SK-N-SH (cell line): Measurements from ENCODE around the gene DKC1. TPM values are rescaled to one million over a fixed set of nuclear protein-coding genes. Genes with fewer than 3 reads are reported as not detected.

Experiments used
- CTCF ChIA-PET: fragments of 300-600, 350-600 bp; formaldehyde crosslinking; extraction: SDS; loops from one replicate; lab custom pipeline; 2021; lab: Yijun Ruan, JAX
- POLR2A ChIA-PET: fragments of 350-600 bp; sonication (Branson Sonifier 250); formaldehyde crosslinking; extraction: SDS; loops from one replicate; lab custom pipeline; 2020; ENCODE audit warnings: antibody characterized with exemption, inconsistent platforms; lab: Yijun Ruan, JAX
- DNase-seq: peaks from one replicate; pipeline ENCODE4 v3.0.0; 2012
- H2AFZ ChIP-seq: fragments of 200-600 bp; sonication (generic); 2 replicates; pipeline ENCODE4 v1.8.1; 2016; ENCODE audit warnings: antibody characterized with exemption, mild to moderate bottlenecking, low read depth
- H3F3A ChIP-seq: fragments of 200-600 bp; sonication (generic); replicated peaks from 2 replicates; pipeline ENCODE3; 2016; ENCODE audit warnings: antibody characterized with exemption, mild to moderate bottlenecking; ENCODE audit not compliant: insufficient read depth
- H3K27ac ChIP-seq, 2 experiments: fragments of 200-500 bp in 1 of 2; fragments of 200-600 bp in 1 of 2; sonication (Bioruptor generic) in 1 of 2; sonication (generic), shearing (Covaris generic) in 1 of 2; 2 replicates each; pipeline versions ENCODE4 v1.5.1 to v1.6.1; 2014 to 2016; ENCODE audit warnings: low read depth in 2 of 2, inconsistent platforms in 1 of 2, low read length in 1 of 2, mild to moderate bottlenecking in 1 of 2, mixed read lengths in 1 of 2
- H3K27me3 ChIP-seq: fragments of 200-600 bp; sonication (generic), shearing (Covaris generic); 2 replicates; pipeline ENCODE4 v1.6.1; 2016; ENCODE audit warnings: mixed run types; ENCODE audit not compliant: insufficient read depth
- H3K36me3 ChIP-seq, 2 experiments: fragments of 200-500 bp in 1 of 2; fragments of 200-600 bp in 1 of 2; sonication (Bioruptor generic) in 1 of 2; sonication (generic) in 1 of 2; replicated peaks in 1 of 2; 2 replicates each; pipeline versions ENCODE3 to v1.5.1; 2014 to 2016; ENCODE audit warnings: low read length in 1 of 2, mild to moderate bottlenecking in 1 of 2; ENCODE audit not compliant: insufficient read depth in 2 of 2, control insufficient read depth in 1 of 2
- H3K4me1 ChIP-seq, 2 experiments: fragments of 200-500 bp in 1 of 2; fragments of 200-600 bp in 1 of 2; sonication (Bioruptor generic) in 1 of 2; sonication (generic), shearing (Covaris generic) in 1 of 2; 2 replicates each; pipeline versions ENCODE4 v1.5.1 to v1.6.1; 2014 to 2016; ENCODE audit warnings: low read depth in 1 of 2, low read length in 1 of 2, mixed run types in 1 of 2; ENCODE audit not compliant: insufficient read depth in 2 of 2, control insufficient read depth in 1 of 2
- H3K4me2 ChIP-seq: fragments of 200-600 bp; sonication (generic), shearing (Covaris generic); 2 replicates; pipeline ENCODE4 v1.6.1; 2017; ENCODE audit warnings: mixed run types
- H3K4me3 ChIP-seq, 2 experiments: fragments of 200-500 bp in 1 of 2; fragments of 200-600 bp in 1 of 2; sonication (Bioruptor generic) in 1 of 2; sonication (generic), shearing (Covaris generic) in 1 of 2; 2 replicates each; pipeline versions ENCODE4 v1.5.1 to v1.8.1; 2014 to 2016; ENCODE audit warnings: low read depth in 2 of 2, inconsistent platforms in 1 of 2, low read length in 1 of 2, mild to moderate bottlenecking in 1 of 2, mixed read lengths in 1 of 2, moderate library complexity in 1 of 2
- H3K79me2 ChIP-seq: fragments of 200-600 bp; sonication (generic); 2 replicates; pipeline ENCODE4 v1.8.1; 2017; ENCODE audit warnings: mild to moderate bottlenecking; ENCODE audit not compliant: insufficient read depth
- H3K9ac ChIP-seq: fragments of 200-600 bp; sonication (generic); 2 replicates; pipeline ENCODE4 v1.6.1; 2017; ENCODE audit warnings: mixed run types
- H3K9me2 ChIP-seq: fragments of 200-600 bp; sonication (generic); 2 replicates; pipeline ENCODE4 v1.6.1; 2017; ENCODE audit warnings: mixed run types
- H3K9me3 ChIP-seq: fragments of 200-600 bp; sonication (generic); 2 replicates; pipeline ENCODE4 v1.6.1; 2017; ENCODE audit warnings: mixed run types, mild to moderate bottlenecking, moderate library complexity
- H4K20me1 ChIP-seq: fragments of 200-600 bp; sonication (generic); 2 replicates; pipeline ENCODE4 v1.6.1; 2017; ENCODE audit warnings: mild to moderate bottlenecking, mixed run types; ENCODE audit not compliant: insufficient read depth
- GABPA ChIP-seq: IDR thresholded peaks from 2 replicates; pipeline ENCODE4 v1.4.0; 2012; ENCODE audit warnings: low read depth, mild to moderate bottlenecking
- GATA2 ChIP-seq: sonication (generic); formaldehyde crosslinking; IDR thresholded peaks from 2 replicates; pipeline ENCODE4 v1.5.0; 2020; ENCODE audit warnings: mild to moderate bottlenecking, missing genetic modification reagents
- MAX ChIP-seq: IDR thresholded peaks from 2 replicates; pipeline ENCODE4 v1.4.0; 2012; ENCODE audit warnings: low read depth
- MXI1 ChIP-seq: IDR thresholded peaks from 2 replicates; pipeline ENCODE4 v1.6.1; 2012; ENCODE audit warnings: mild to moderate bottlenecking, low read depth, low read length, improper control_type of control experiment
- NRF1 ChIP-seq: IDR thresholded peaks from 2 replicates; pipeline ENCODE4 v1.6.1; 2012; ENCODE audit warnings: low read depth, mild to moderate bottlenecking, low read length
- PBX3 ChIP-seq: IDR thresholded peaks from 2 replicates; pipeline ENCODE4; 2012
- SIN3A ChIP-seq: IDR thresholded peaks from 2 replicates; pipeline ENCODE4 v1.6.1; 2012; ENCODE audit warnings: low read depth, mild to moderate bottlenecking, low read length, moderate library complexity, borderline replicate concordance
- SMC3 ChIP-seq: IDR thresholded peaks from 2 replicates; pipeline ENCODE4 v1.6.1; 2012; ENCODE audit warnings: low read depth, low read length, improper control_type of control experiment
- TAF1 ChIP-seq: IDR thresholded peaks from 2 replicates; pipeline ENCODE4 v1.6.1; 2012; ENCODE audit warnings: low read depth, mild to moderate bottlenecking, low read length, moderate library complexity, borderline replicate concordance
- USF1 ChIP-seq: IDR thresholded peaks from 2 replicates; pipeline ENCODE4 v1.4.0; 2012; ENCODE audit warnings: low read depth, borderline replicate concordance
- USF2 ChIP-seq: fragments of 150-350 bp; IDR thresholded peaks from 2 replicates; pipeline ENCODE4 v1.6.1; 2017; ENCODE audit warnings: antibody characterized with exemption, low read length, low read depth, borderline replicate concordance
- YY1 ChIP-seq: IDR thresholded peaks from 2 replicates; pipeline ENCODE4 v1.4.0; 2012; ENCODE audit warnings: low read depth, mild to moderate bottlenecking
- WGBS: methylation state at CpG from one replicate; pipeline ENCODE4 v1.1.6; 2017; ENCODE audit warnings: low lambda C conversion rate; 5-methylcytosine and 5-hydroxymethylcytosine counted together
- polyA plus RNA-seq, 3 experiments: library from polyadenylated mRNA; depleted of rRNA; stranded (reverse); fragments of >200 nt; gene quantifications; 2 replicates each; pipeline ENCODE4 v1.2.3, GENCODE V29; 2012

DKC1 gene
- polyA plus RNA-seq, 1 of the 3 experiments (the other 2 are of a cell fraction) = 53.0 TPM

- Histone ChIP-seq H3K27me3 (no peaks in the 10 kb centered on the region), H3K9me2 (no peaks in the 10 kb centered on the region), H3K36me3 (no peaks in the 10 kb centered on the region), H3K4me2 (peak within 1 kb of the TSS; percentile 68), H3K4me1 (peaks cover 0 to 4% of the 10 kb centered on the region in 2 experiments; a peak in 1 of 4 replicates), H2AFZ (peak within 1 kb of the TSS; percentile 81), H3K9ac (peak within 1 kb of the TSS; percentile 52; the same call in 1 of the 2 replicates), H3K79me2 (no peaks in the 10 kb centered on the region), H3K4me3 (peak within 1 kb of the TSS; percentile 62 to 63), H3K27ac (peak within 1 kb of the TSS in 1 of 2 experiments; percentile 34; a peak in 2 of 4 replicates), H3K9me3 (no peaks in the 10 kb centered on the region), H4K20me1 (no peaks in the 10 kb centered on the region), H3F3A (no peaks in the 10 kb centered on the region)
- ChIA-PET CTCF (interaction anchor here (1.0 kb wide), 1 partner anchor 56 kb away, joined by 5 read pairs; no protein-coding TSS in a partner anchor), POLR2A (interaction anchor here (1.7 kb wide), 1 partner anchor 43 kb away, joined by 5 read pairs; the partner anchor contains the start of gene DKC1)
- TF ChIP-seq USF2 (no peak), YY1 (no peak), PBX3 (peak; percentile 72), MAX (0 out of 2 replicates have a peak, but pooled peaks have one; percentile 15), SIN3A (no peak), SMC3 (no peak), GATA2 (CRISPR knock-in tag) (no peak), MXI1 (no peak), USF1 (no peak), GABPA (no peak), TAF1 (no peak), NRF1 (peak; percentile 26; the same call in 1 of the 2 replicates)
- DNase-seq = peak; percentile 89
- 13% methylated on average over 32 of the region's 65 CpGs for WGBS
Observed at GRCh38 chrX:154804957-154805695, 42.5 kb downstream of the DKC1 start, which contains the start of gene MPP1. TSS of gene MPP1 (minus strand) at chrX:154805485. CDS start at chrX:154805373, 112 bp downstream.
